ENCODE results near the gene LRRC1.

DNA sequence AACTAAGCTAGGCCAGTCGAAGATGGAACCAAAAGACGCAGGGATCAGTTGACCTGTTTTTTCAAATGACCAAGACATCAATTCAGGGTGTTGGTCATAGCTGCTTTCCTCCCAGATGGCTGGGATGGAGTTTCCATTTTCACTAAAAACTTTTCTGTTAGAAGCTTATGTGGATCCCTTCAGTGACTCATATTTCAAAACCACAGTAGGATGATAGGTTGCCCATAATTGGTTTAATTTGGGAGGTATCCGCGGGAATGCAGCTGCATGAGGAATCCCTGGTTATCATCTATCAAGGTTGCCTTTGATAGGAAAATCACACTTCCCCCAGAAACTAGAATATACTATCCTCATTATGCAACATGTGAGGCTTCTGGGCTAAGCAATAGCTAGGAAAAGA lies 165.5 kb downstream of the LRRC1 start:
- no peak for TF ChIP-seq POLR2A (IDR thresholded peaks at IDR 0.05; ENCODE audit: low read depth, low read length)
- TF ChIP-seq JUN (IDR thresholded peaks at IDR 0.05; ENCODE audit: borderline replicate concordance, insufficient read depth, insufficient read length, low read depth) = no peak
- no peak for TF ChIP-seq EZH2 (IDR thresholded peaks at IDR 0.05; ENCODE audit: borderline replicate concordance, low read depth, low read length, severe bottlenecking)
- TF ChIP-seq, protein P1, sequence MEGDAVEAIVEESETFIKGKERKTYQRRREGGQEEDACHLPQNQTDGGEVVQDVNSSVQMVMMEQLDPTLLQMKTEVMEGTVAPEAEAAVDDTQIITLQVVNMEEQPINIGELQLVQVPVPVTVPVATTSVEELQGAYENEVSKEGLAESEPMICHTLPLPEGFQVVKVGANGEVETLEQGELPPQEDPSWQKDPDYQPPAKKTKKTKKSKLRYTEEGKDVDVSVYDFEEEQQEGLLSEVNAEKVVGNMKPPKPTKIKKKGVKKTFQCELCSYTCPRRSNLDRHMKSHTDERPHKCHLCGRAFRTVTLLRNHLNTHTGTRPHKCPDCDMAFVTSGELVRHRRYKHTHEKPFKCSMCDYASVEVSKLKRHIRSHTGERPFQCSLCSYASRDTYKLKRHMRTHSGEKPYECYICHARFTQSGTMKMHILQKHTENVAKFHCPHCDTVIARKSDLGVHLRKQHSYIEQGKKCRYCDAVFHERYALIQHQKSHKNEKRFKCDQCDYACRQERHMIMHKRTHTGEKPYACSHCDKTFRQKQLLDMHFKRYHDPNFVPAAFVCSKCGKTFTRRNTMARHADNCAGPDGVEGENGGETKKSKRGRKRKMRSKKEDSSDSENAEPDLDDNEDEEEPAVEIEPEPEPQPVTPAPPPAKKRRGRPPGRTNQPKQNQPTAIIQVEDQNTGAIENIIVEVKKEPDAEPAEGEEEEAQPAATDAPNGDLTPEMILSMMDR (IDR thresholded peaks at IDR 0.05; ENCODE audit: extremely low read depth in 1 of 2, insufficient read depth in 1 of 2, low read depth in 1 of 2, low read length in 2 of 2) = no peak
- TF ChIP-seq, protein P2, sequence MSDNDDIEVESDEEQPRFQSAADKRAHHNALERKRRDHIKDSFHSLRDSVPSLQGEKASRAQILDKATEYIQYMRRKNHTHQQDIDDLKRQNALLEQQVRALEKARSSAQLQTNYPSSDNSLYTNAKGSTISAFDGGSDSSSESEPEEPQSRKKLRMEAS (IDR thresholded peaks at IDR 0.05; ENCODE audit: insufficient read depth, insufficient read length) = no peak
- no peak for TF ChIP-seq POLR2AphosphoS5 (IDR thresholded peaks at IDR 0.05; ENCODE audit: insufficient read depth, low read depth, low read length)
- no peak for TF ChIP-seq MYC (IDR thresholded peaks at IDR 0.05; ENCODE audit: low read depth, low read length)
- TF ChIP-seq FOS (IDR thresholded peaks at IDR 0.05; ENCODE audit: borderline replicate concordance, insufficient read depth, low read length) = no peak
